GM12878 (cell line): ENCODE measurements around the gene AKAP13. TPM values are rescaled to one million over a fixed set of nuclear protein-coding genes. Genes with fewer than 3 reads are reported as not detected.

Experiments
- ATF2 ChIP-seq: IDR thresholded peaks from 2 replicates; pipeline ENCODE4 v1.6.1; 2012; ENCODE audit warnings: low read length, inconsistent platforms
- ATF3 ChIP-seq: IDR thresholded peaks from 2 replicates; pipeline ENCODE4 v1.6.1; 2011; ENCODE audit warnings: low read depth, mild to moderate bottlenecking, low read length, moderate library complexity, borderline replicate concordance; ENCODE audit errors: extremely low read depth
- BCLAF1 ChIP-seq: fragments of 450-650 bp; IDR thresholded peaks from 2 replicates; pipeline ENCODE4 v1.6.1; 2017; ENCODE audit warnings: antibody characterized with exemption, mild to moderate bottlenecking, moderate library complexity
- MEF2A ChIP-seq: IDR thresholded peaks from 2 replicates; pipeline ENCODE4 v1.6.1; 2011; ENCODE audit warnings: low read depth, mild to moderate bottlenecking, low read length, moderate library complexity; ENCODE audit not compliant: insufficient read depth
- MTA2 ChIP-seq: fragments of 450-650 bp; IDR thresholded peaks from 2 replicates; pipeline ENCODE4 v1.6.1; 2016; ENCODE audit warnings: low read depth, mild to moderate bottlenecking, moderate library complexity
- MYC ChIP-seq: IDR thresholded peaks from 2 replicates; pipeline ENCODE4 v1.6.1; 2011; ENCODE audit warnings: mild to moderate bottlenecking, low read length, moderate library complexity, inconsistent platforms; ENCODE audit not compliant: insufficient read depth, insufficient replicate concordance, insufficient read length, severe bottlenecking
- RELA ChIP-seq: fragments of 450-650 bp; IDR thresholded peaks from 2 replicates; pipeline ENCODE4 v1.8.0; 2014; ENCODE audit warnings: borderline replicate concordance; ENCODE audit not compliant: partially characterized antibody
- TCF12 ChIP-seq: IDR thresholded peaks from 2 replicates; pipeline ENCODE4 v1.6.1; 2011; ENCODE audit warnings: low read depth, mild to moderate bottlenecking, low read length
- TCF7 ChIP-seq: IDR thresholded peaks from 2 replicates; pipeline ENCODE4 v1.6.1; 2014; ENCODE audit warnings: antibody characterized with exemption, borderline replicate concordance
- ZNF217 ChIP-seq: fragments of 450-650 bp; IDR thresholded peaks from 2 replicates; pipeline ENCODE4 v1.6.1; 2017; ENCODE audit warnings: antibody characterized with exemption, mild to moderate bottlenecking
- polyA plus RNA-seq, 11 experiments: library from polyadenylated mRNA; depleted of rRNA in 4 of 11; unstranded in 6 of 11; stranded (reverse) in 5 of 11; fragments of >200 nt; fragmentation: Nextera tagmentation in 4 of 11; fragmentation: Illumina TruSeq in 1 of 11; extraction: Ambion mirVana in 4 of 11; extraction: Trizol in 1 of 11; gene quantifications; 1 replicate in 1 of 11; 2 replicates in 10 of 11; pipeline versions ENCODE4 v1.2.1 to v1.2.3, GENCODE V29; 2011 to 2016; ENCODE audit warnings: inconsistent platforms in 2 of 11, missing spikeins in 2 of 11, low read depth in 1 of 11
- total RNA-seq, 4 experiments: library from RNA; depleted of rRNA in 3 of 4; stranded (reverse); fragments of >200 nt in 3 of 4; fragmentation: Illumina TruSeq in 1 of 4; extraction: Trizol in 1 of 4; gene quantifications; 2 replicates each; pipeline versions ENCODE4 v1.2.1 to v1.2.3, GENCODE V29; 2013 to 2021

AKAP13 gene
- total and polyA plus RNA-seq, 10 of the 15 experiments (the other 5 are each of a cell fraction or from before 2014, with no cell fraction given) = 14.4 to 74.9 (median 55.1) TPM

- TF ChIP-seq MYC (no peak), BCLAF1 (no peak), TCF12 (no peak), RELA (no peak), TCF7 (no peak), ATF2 (no peak), ATF3 (no peak), ZNF217 (no peak), MEF2A (no peak), MTA2 (no peak)
Observed at GRCh38 chr15:85589851-85590250, 209.4 kb downstream of the AKAP13 start (continued).
